ENCODE data around the gene GPR63. TPM values are rescaled to one million over a fixed set of nuclear protein-coding genes. Genes with fewer than 3 reads are reported as not detected.

Gene GPR63
- total RNA-seq, 4 donors from 2014 or later: 0.11 to 0.95 (median 0.80) TPM

DNA sequence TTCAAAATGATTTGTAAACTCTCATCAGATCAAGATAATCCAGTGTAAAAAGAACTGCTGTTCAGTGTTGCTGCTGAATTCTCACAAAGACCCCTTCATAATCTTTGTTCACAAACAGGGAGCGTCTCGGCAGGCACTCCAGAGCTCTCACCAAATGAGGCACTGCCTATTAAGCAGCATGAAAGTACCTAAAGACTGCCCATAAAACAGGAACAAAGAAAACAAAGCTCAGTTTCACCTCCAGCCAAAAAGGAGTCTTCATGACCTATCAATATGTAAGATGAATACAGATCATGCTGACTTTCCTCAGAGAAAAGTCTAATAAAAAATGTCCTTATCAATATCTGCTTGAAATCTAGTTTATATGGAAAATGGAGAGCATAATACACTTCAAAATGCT, 41.8 kb downstream of the GPR63 start:
- Histone ChIP-seq H3K4me3 (no peak overlapping the region), H3K4me1 (no peaks in the 10 kb centered on the region), H3K27ac (no peak overlapping the region), H3K27me3 (no peaks in the 10 kb centered on the region), H3K36me3 (no peaks in the 10 kb centered on the region), H3K9me3 (no peaks in the 10 kb centered on the region)
- intact Hi-C loops (cut with DNase I): no loop called here
- WGBS, 2 donors: 57 to 59% methylated on average over 2 of the region's 2 CpGs
- DNase-seq: no peak
- TF ChIP-seq POLR2A (IDR thresholded peaks at IDR 0.05): no peak
- TF ChIP-seq, protein P1, sequence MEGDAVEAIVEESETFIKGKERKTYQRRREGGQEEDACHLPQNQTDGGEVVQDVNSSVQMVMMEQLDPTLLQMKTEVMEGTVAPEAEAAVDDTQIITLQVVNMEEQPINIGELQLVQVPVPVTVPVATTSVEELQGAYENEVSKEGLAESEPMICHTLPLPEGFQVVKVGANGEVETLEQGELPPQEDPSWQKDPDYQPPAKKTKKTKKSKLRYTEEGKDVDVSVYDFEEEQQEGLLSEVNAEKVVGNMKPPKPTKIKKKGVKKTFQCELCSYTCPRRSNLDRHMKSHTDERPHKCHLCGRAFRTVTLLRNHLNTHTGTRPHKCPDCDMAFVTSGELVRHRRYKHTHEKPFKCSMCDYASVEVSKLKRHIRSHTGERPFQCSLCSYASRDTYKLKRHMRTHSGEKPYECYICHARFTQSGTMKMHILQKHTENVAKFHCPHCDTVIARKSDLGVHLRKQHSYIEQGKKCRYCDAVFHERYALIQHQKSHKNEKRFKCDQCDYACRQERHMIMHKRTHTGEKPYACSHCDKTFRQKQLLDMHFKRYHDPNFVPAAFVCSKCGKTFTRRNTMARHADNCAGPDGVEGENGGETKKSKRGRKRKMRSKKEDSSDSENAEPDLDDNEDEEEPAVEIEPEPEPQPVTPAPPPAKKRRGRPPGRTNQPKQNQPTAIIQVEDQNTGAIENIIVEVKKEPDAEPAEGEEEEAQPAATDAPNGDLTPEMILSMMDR (IDR thresholded peaks at IDR 0.05): no peak

DNA sequence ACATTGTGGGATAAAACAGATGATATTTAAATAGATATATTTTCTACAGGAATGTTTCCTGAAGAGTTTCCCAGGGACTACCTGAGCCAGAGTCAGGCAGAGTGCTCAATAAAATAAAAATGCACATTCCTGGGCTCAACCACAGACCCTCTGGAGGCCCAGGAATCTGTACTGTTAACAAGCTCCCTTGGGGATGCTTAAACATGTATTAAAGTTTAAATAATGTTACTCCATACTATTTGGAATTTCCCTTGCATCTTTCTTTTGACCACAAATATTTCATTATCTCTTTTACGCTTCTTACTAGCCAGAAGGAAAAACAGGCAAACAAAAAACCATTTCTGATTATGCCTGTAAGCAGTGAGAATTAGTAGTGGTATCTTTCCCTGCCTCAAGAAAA, 42.3 kb downstream of the GPR63 start:
- intact Hi-C loops (cut with DNase I): no loop called here
- no peak for DNase-seq
- Histone ChIP-seq H3K27me3 (no peaks in the 10 kb centered on the region), H3K4me1 (peaks cover 0 to 2% (median 0%) of the 10 kb centered on the region in 3 donors), H3K27ac (no peak overlapping the region), H3K9me3 (no peaks in the 10 kb centered on the region), H3K4me3 (no peak overlapping the region), H3K36me3 (no peaks in the 10 kb centered on the region)
- TF ChIP-seq, protein P1 (IDR thresholded peaks at IDR 0.05): no peak
- no peak for TF ChIP-seq POLR2A (IDR thresholded peaks at IDR 0.05)
- WGBS, 2 donors: 90 to 96% methylated on average over 1 of the region's 1 CpG

DNA sequence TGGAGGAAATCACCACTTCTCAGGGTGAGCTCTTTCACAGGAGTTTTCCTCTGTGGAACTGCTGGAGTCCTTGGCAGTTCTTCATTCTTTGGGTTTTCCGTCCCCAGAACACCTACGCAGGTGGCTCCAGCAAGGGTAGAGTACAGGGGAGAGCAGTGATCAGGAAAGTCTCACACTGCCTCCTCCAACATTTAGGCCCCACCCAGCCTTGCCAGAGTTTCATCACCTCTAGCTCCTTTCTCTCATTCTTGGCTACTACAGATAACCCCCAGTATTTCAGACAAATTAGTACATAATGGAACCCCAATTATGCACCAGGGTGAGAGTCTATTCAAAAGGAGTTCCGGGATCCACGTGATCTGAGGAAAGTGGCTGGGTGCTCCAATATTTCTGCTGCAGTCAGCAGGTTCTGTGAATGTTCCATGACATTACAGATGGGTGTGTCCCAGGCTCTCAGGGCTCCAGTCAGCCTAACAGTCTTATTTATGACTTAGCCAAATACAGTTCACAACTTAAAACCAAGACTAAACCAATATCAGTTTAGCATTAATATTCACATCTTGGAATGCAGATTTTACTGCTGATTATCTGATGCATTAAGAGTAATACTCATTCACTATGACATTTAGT, 44.6 kb downstream of the GPR63 start:
- DNase-seq: no peak
- no peaks in the 10 kb centered on the region for H3K27me3 ChIP-seq
- intact Hi-C loops (cut with DNase I): no loop called here
- H3K36me3 ChIP-seq: no peaks in the 10 kb centered on the region
- 83 to 89% methylated on average over 4 of the region's 4 CpGs for whole genome bisulfite sequencing, 2 donors
- H3K9me3 ChIP-seq: no peaks in the 10 kb centered on the region
- H3K4me3 ChIP-seq: no peak overlapping the region
- peaks cover 0 to 16% (median 0%) of the 10 kb centered on the region in 3 donors for H3K4me1 ChIP-seq
- no peak overlapping the region for H3K27ac ChIP-seq
- TF ChIP-seq POLR2A (IDR thresholded peaks at IDR 0.05): no peak
- TF ChIP-seq, protein P1 (IDR thresholded peaks at IDR 0.05): no peak

- Histone ChIP-seq H3K4me3 (no peak overlapping the region), H3K9me3 (no peaks in the 10 kb centered on the region), H3K27ac (no peak overlapping the region), H3K27me3 (no peaks in the 10 kb centered on the region), H3K4me1 (peaks cover 0 to 16% (median 0%) of the 10 kb centered on the region in 3 donors), H3K36me3 (no peaks in the 10 kb centered on the region)
- WGBS, 2 donors: 32 to 43% methylated on average over 3 of the region's 3 CpGs
- TF ChIP-seq POLR2A (IDR thresholded peaks at IDR 0.05): no peak
- TF ChIP-seq, protein P1 (IDR thresholded peaks at IDR 0.05): no peak
- no peak for DNase-seq
- intact Hi-C loops (cut with DNase I): no loop called here
Measured at GRCh38 chr6:96789871-96790270, 47.4 kb downstream of the GPR63 start.

DNA sequence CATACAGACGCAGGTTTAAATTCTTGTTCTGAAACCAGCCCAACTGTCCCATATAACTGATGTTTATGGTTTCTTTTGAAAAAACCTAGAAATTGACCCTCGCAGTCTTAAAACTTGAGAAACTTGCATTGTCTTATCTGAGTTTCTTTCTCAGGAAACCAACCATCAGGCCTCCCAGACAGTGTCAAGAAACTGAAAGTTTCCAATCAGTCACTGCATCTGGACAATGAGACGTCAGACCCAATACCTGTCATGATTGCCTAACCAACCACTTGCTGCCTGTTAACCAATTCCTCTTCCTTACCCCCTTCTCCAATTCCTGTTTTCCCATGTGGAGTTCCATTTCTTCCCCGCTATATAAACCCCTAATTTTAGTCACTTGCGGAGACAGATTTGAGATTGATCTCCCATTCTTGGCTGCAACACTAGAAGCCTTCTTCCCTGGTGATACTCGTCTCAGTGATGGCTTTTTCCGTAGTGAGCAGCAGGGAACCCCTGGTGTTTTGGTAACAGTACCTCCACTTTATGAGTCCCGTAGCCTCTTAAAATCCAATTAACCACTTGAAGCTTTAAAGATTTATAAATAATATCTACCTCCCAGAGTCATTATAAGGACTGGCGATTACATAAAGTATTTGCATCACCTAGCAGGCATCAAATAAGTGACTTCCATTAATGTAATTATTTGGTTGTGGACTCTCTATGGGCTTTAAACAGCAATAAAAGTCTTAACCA, 49.3 kb downstream of the GPR63 start:
- peaks cover 0 to 16% (median 0%) of the 10 kb centered on the region in 3 donors for H3K4me1 ChIP-seq
- no peaks in the 10 kb centered on the region for H3K36me3 ChIP-seq
- WGBS, 2 donors: 67 to 77% methylated on average over 9 of the region's 9 CpGs
- DNase-seq: no peak
- no peak overlapping the region for H3K4me3 ChIP-seq
- intact Hi-C loops (cut with DNase I): no loop called here
- TF ChIP-seq, protein P1 (IDR thresholded peaks at IDR 0.05): no peak
- TF ChIP-seq POLR2A (IDR thresholded peaks at IDR 0.05): no peak
- no peaks in the 10 kb centered on the region for H3K9me3 ChIP-seq
- H3K27ac ChIP-seq: no peak overlapping the region
- no peaks in the 10 kb centered on the region for H3K27me3 ChIP-seq

Measured in esophagus squamous epithelium (tissue), 5 donors.